Hepatocyte (in vitro differentiated cells): ENCODE measurements around the gene PPP3R1. TPM values are rescaled to one million over a fixed set of nuclear protein-coding genes. Genes with fewer than 3 reads are reported as not detected.

Experiments
- DNase-seq: peaks from one replicate; pipeline ENCODE4 v3.0.0-alpha.2; 2016; ENCODE audit warnings: low spot score
- H2AFZ ChIP-seq: fragments of 200-600 bp; sonication (generic); 2 replicates; pipeline ENCODE4 v1.6.0; 2016; ENCODE audit warnings: antibody characterized with exemption, mild to moderate bottlenecking
- H3K27ac ChIP-seq: fragments of 200-600 bp; sonication (generic); 2 replicates; pipeline ENCODE4 v1.5.1; 2016; ENCODE audit warnings: mild to moderate bottlenecking
- H3K27me3 ChIP-seq: fragments of 200-600 bp; sonication (generic); 2 replicates; pipeline ENCODE4 v1.6.1; 2016
- H3K36me3 ChIP-seq: fragments of 200-600 bp; sonication (generic); replicated peaks from 2 replicates; pipeline ENCODE4 v1.5.1; 2016; ENCODE audit warnings: low read depth; ENCODE audit not compliant: insufficient read depth
- H3K4me1 ChIP-seq: fragments of 200-600 bp; sonication (generic); 2 replicates; pipeline ENCODE4 v1.5.1; 2016; ENCODE audit warnings: mild to moderate bottlenecking, moderate library complexity; ENCODE audit not compliant: insufficient read depth
- H3K4me2 ChIP-seq: fragments of 200-600 bp; sonication (generic); 2 replicates; pipeline ENCODE4 v1.6.0; 2016
- H3K4me3 ChIP-seq: fragments of 200-600 bp; sonication (generic); 2 replicates; pipeline ENCODE4 v1.5.1; 2016; ENCODE audit warnings: mild to moderate bottlenecking
- H3K79me2 ChIP-seq: fragments of 200-600 bp; sonication (generic); 2 replicates; pipeline ENCODE4 v1.6.0; 2017; ENCODE audit warnings: mild to moderate bottlenecking
- H3K9me2 ChIP-seq: fragments of 200-600 bp; sonication (generic); replicated peaks from 2 replicates; pipeline ENCODE4 v1.6.0; 2017; ENCODE audit warnings: mild to moderate bottlenecking; ENCODE audit not compliant: insufficient read depth
- H3K9me3 ChIP-seq: fragments of 200-600 bp; sonication (generic); 2 replicates; pipeline ENCODE4 v1.5.1; 2016; ENCODE audit warnings: low read depth, mild to moderate bottlenecking
- H4K20me1 ChIP-seq: fragments of 200-600 bp; sonication (generic); 2 replicates; pipeline ENCODE4 v1.6.0; 2016; ENCODE audit warnings: mild to moderate bottlenecking; ENCODE audit not compliant: insufficient read depth, poor library complexity, severe bottlenecking
- CTCF ChIP-seq: fragments of 200-600 bp; sonication (generic); IDR thresholded peaks from 2 replicates; pipeline ENCODE4 v1.5.1; 2016; ENCODE audit warnings: antibody characterized with exemption, mild to moderate bottlenecking; ENCODE audit not compliant: poor library complexity
- EZH2 ChIP-seq: fragments of 200-600 bp; sonication (generic); IDR thresholded peaks from 2 replicates; pipeline ENCODE4 v1.6.1; 2016; ENCODE audit warnings: antibody characterized with exemption, mild to moderate bottlenecking, borderline replicate concordance
- EZH2phosphoT487 ChIP-seq: fragments of 200-600 bp; sonication (generic); IDR thresholded peaks from one replicate; pipeline ENCODE4 v1.6.1; 2018; ENCODE audit warnings: antibody characterized with exemption, mild to moderate bottlenecking, low read depth, moderate library complexity; ENCODE audit not compliant: unreplicated experiment, severe bottlenecking
- WGBS: methylation state at CpG from one replicate; pipeline ENCODE4 v1.1.6; 2016; ENCODE audit warnings: low lambda C conversion rate; ENCODE audit errors: missing lambda C conversion rate; 5-methylcytosine and 5-hydroxymethylcytosine counted together
- polyA plus RNA-seq: library from polyadenylated mRNA; unstranded; fragments of >200 nt; fragmentation: Nextera tagmentation; extraction: Ambion mirVana; gene quantifications from 2 replicates; pipeline ENCODE4 v1.2.1, GENCODE V29; 2016
- total RNA-seq: library from RNA; depleted of rRNA; stranded (reverse); fragments of >200 nt; gene quantifications from 2 replicates; pipeline ENCODE4 v1.2.3, GENCODE V29; 2014

Gene PPP3R1
- total and polyA plus RNA-seq, 2 experiments from 2014 or later = 5.1 to 46.5 TPM

GRCh38 chr2:68280348-68280747 is 28.0 kb upstream of the PPP3R1 start:
- TF ChIP-seq CTCF (no peak), EZH2 (no peak), EZH2phosphoT487 (no peak)
- Histone ChIP-seq H3K4me1 (no peaks in the 10 kb centered on the region), H2AFZ (no peak overlapping the region), H3K9me3 (no peaks in the 10 kb centered on the region), H3K36me3 (no peaks in the 10 kb centered on the region), H3K27me3 (peaks cover 13% of the 10 kb centered on the region), H4K20me1 (no peaks in the 10 kb centered on the region), H3K4me2 (no peak overlapping the region), H3K4me3 (no peak overlapping the region), H3K9me2 (no peaks in the 10 kb centered on the region), H3K79me2 (no peaks in the 10 kb centered on the region), H3K27ac (no peak overlapping the region)
- 84% methylated on average over 1 of the region's 1 CpG for WGBS
- no peak for DNase-seq

- TF ChIP-seq EZH2phosphoT487 (no peak), CTCF (no peak), EZH2 (no peak)
- Histone ChIP-seq H3K9me2 (no peaks in the 10 kb centered on the region), H3K4me1 (no peaks in the 10 kb centered on the region), H3K4me2 (no peak overlapping the region), H4K20me1 (no peaks in the 10 kb centered on the region), H3K79me2 (no peaks in the 10 kb centered on the region), H3K9me3 (no peaks in the 10 kb centered on the region), H3K27me3 (peaks cover 13% of the 10 kb centered on the region), H3K27ac (no peak overlapping the region), H3K4me3 (no peak overlapping the region), H3K36me3 (no peaks in the 10 kb centered on the region), H2AFZ (no peak overlapping the region)
- 74% methylated on average over 4 of the region's 4 CpGs for WGBS
- no peak for DNase-seq
Observed at GRCh38 chr2:68279691-68280090, 27.4 kb upstream of the PPP3R1 start.

GRCh38 chr2:68278169-68278568 is 25.8 kb upstream of the PPP3R1 start:
- no peaks in the 10 kb centered on the region for H3K9me2 ChIP-seq
- no peaks in the 10 kb centered on the region for H3K4me1 ChIP-seq
- no peaks in the 10 kb centered on the region for H3K36me3 ChIP-seq
- no peaks in the 10 kb centered on the region for H3K9me3 ChIP-seq
- no peak overlapping the region for H3K4me2 ChIP-seq
- peaks cover 26% of the 10 kb centered on the region for H3K27me3 ChIP-seq
- TF ChIP-seq CTCF (no peak), EZH2phosphoT487 (no peak), EZH2 (no peak)
- DNase-seq = no peak
- 94% methylated on average over 1 of the region's 1 CpG for WGBS
- H3K27ac ChIP-seq = no peak overlapping the region
- H3K79me2 ChIP-seq = no peaks in the 10 kb centered on the region
- no peaks in the 10 kb centered on the region for H4K20me1 ChIP-seq
- no peak overlapping the region for H2AFZ ChIP-seq
- no peak overlapping the region for H3K4me3 ChIP-seq

GRCh38 chr2:68274022-68274421 is 21.7 kb upstream of the PPP3R1 start:
- 58% methylated on average over 3 of the region's 3 CpGs for WGBS
- Histone ChIP-seq H3K27ac (no peak overlapping the region), H2AFZ (no peak overlapping the region)

More at GRCh38 chr2:68274022-68274421, 21.7 kb upstream of the PPP3R1 start:
- Histone ChIP-seq H3K9me3 (no peaks in the 10 kb centered on the region), H3K27me3 (peaks cover 28% of the 10 kb centered on the region), H3K4me2 (no peak overlapping the region), H4K20me1 (no peaks in the 10 kb centered on the region), H3K79me2 (no peaks in the 10 kb centered on the region), H3K36me3 (no peaks in the 10 kb centered on the region), H3K9me2 (no peaks in the 10 kb centered on the region), H3K4me1 (no peaks in the 10 kb centered on the region), H3K4me3 (no peak overlapping the region)
- no peak for DNase-seq
- TF ChIP-seq CTCF (no peak), EZH2 (no peak), EZH2phosphoT487 (no peak)
